GM19193 (cell line): Measurements from ENCODE around the gene TXLNG.

Experiments used
- POLR2A ChIP-seq: IDR thresholded peaks from 4 replicates; pipeline ENCODE4 v1.6.1; 2011; ENCODE audit not compliant: insufficient read depth, insufficient read length; ENCODE audit errors: extremely low read depth

The TXLNG gene

DNA sequence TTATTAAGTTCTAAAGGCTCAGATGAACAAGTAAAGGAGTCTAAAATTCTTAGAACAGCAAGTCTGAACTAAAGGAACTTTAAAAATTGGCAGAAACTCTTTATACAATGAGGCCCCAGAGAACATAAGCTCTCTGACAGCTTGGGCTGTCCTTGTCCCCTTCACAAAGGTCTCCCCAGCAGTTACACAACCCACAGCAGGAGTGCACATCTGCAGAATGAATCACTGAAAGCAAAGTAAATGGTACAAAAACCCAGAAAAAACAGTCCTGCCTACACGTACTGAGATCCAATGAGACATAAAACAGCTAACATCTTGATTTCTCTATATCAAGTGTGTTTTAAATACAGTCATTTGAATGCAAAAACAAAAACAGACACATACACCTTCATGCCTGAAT, 65.2 kb downstream of the TXLNG start:
- TF ChIP-seq POLR2A: no peak

DNA sequence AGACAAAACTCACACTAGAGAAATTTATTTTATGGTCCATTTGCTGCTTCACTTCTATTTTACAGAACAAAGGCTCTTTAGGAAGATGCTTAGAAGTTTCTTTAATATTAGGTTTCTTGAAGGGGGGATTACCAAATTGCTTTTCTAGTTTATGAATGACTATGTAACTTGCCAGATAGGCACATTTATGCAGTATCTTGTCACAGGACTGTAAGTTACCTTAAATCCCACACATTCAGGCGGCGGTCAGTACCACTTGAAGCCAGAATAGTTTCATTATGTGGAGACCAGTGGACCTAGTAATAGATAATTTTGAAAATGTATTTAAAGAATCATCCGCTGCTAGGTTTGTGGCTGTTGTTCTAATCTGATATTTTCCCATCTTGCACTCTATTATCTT, 65.6 kb downstream of the TXLNG start:
- TF ChIP-seq POLR2A: no peak

DNA sequence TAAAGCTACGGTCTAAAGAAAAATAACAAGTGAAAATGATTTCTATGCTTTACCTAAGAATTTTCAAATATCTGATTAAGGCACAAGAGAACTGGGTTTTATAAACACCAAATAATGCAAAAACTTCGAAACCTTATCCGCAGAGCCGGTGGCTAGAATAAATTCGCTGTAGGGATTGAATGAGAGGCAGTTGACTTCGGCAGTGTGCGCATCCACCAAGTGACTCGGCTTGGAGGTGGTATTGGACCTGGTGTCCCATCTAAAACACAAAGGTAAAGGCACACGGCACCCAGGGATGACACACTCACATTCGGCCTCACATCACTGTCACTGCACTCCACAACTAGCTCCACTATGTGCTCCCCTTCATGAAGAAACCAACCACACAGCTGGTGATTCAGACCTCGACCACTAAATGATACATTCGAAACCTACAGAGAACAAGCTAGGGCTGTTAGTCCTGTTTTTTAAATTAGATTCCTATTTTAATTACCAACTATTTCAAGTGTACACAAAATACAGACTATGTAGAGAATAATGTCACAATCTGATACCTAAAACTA, 66.4 kb downstream of the TXLNG start:
- no peak for TF ChIP-seq POLR2A

- no peak for TF ChIP-seq POLR2A
Observed at GRCh38 chrX:16853537-16853936, 67.3 kb downstream of the TXLNG start.

GRCh38 chrX:16855363-16856075, 69.3 kb downstream of the TXLNG start:
- TF ChIP-seq POLR2A: no peak

GRCh38 chrX:16856744-16857143, 70.5 kb downstream of the TXLNG start:
- TF ChIP-seq POLR2A: no peak

DNA sequence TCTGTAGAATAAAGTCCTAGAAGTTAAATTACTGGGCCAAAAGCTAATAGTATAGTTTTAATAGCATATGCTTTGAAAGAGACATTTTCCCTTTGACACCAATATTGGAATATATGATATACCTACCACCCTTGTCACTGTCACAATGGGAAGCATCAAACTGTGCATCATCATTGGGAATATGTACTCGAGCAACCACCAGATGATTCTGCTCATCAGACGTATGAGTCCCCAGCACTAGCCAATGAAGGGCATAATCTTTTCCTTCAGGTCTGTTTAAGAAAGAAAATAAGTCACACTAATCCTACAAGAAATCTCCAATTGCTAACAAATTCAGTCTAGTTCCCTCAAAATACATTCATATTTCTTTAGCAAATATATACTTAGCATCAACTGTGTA, 76.6 kb downstream of the TXLNG start:
- no peak for TF ChIP-seq POLR2A

DNA sequence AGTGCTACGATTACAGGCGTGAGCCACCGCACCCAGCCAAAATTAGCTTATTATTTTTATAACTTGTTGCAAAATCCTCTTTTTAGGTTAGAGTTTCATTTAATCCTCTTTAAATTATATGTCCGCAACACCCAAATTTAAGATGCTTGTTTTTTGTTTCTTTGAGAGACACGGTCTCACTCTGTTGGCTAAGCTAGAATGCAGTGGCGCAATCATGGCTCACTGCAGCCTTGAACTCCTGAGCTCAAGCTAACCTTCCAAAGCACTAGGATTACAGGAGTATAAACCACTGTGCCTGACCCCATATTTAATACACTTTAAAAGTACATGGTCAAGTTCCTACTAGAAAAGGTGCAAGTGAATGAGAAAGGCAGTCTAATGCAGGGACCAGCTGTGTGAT, 81.7 kb downstream of the TXLNG start:
- no peak for TF ChIP-seq POLR2A

DNA sequence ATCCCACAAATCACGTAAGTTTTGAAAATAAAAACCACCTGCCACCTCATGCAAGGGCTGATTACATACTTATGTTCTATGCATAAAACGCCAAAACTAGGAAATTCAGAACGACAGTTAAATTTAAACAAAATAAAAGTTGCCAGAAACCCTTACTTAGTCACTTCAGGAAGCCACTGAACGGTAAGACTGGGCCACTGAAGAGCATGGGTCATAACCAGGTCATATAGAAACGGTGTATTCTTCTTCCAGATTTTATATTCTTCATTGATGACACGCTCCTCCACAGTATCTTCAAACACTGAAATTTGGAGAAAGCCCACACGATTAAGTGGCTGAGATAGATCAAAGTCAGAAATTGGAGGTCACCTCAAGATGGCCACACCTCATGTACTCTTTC, 82.7 kb downstream of the TXLNG start:
- no peak for TF ChIP-seq POLR2A

DNA sequence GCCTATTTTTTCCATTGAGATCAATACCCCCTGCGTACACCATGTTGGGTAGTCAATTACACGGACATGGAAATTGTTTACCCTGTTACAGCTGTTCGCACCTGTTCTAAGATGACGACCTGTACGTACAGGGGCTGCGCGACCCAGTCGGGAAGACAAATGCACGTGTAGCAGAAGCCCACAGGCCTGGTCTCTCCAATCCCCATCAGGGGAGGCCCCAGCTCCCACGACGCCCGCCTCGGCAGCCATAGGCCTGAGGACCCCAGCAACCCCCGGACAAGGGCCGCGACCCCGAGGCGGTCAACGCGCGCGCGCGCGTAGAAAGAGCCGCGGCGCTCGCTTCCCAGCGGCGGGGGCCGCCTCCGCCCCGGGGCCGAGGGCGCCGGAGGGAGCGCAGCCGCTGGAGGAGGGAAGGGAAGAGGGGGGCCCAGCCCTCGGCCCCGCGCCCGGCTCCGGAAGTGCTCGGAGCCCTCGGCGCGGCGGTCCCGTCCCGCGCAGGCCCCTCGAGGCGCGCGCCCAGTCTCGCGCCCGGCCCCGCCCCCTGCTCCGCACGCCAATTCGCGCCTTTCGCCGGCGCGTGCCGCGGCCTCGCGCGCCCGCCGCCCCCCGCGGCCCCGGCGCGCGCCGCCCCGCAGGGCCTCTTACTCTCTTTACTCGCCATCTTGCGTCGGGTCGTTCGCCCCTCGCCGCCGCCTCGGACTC, 83.3 kb downstream of the TXLNG start:
- no peak for TF ChIP-seq POLR2A

GRCh38 chrX:16870095-16870861, 84.0 kb downstream of the TXLNG start, which contains the start of gene RBBP7:
TSS of gene RBBP7 (minus strand) at chrX:16870362. CDS start at chrX:16870053, 309 bp downstream.
- peak; percentile 74 for TF ChIP-seq POLR2A

GRCh38 chrX:16870862-16871815, 84.9 kb downstream of the TXLNG start:
- TF ChIP-seq POLR2A: no peak

DNA sequence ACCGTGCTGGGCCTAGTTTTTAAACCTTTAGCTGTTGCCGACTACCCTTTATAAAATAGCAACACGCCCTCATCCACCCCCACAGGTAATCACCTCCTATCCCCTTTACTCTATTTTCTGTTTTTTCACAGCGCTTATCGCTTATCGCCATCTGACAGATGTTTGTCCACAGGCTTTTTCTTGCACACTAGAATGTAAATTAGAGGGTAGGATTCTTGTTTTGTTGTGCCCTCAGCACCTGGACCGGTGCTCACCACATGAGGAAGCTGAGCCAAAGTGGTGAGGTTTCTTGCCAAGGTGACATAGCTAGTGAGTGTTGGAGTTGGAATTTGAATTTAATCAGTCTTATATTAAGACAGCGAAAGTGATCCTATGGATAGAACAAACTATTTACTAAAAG, 86.8 kb downstream of the TXLNG start:
- TF ChIP-seq POLR2A: no peak

DNA sequence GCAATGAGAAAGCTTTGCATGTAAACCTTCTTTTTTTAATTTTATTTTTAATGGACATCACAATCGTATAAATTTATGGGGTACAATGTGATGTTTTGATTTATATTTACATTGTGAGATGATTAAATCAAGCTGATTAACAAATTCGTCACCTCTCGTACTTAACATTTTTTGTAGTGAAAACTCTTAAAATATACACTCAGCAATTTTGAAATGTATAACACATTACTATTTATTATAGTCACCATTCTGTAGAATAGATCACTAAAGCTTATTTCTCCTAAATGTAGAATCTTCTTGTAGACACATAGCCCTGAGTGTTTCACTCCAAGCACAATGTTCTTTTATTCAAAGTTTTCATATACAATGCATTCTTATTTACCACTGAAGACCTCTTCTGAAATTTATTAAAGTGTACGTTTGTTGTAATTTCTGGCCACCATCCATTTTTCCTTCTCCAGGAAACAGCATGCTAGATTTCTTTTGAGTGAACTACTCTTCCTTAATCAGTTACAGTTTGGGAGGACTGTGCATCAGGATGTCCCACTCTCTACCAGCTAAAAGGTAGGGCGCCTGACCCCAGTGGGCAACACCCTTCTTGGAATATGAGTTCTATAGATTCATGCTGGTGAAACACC, 88.3 kb downstream of the TXLNG start:
- no peak for TF ChIP-seq POLR2A

- TF ChIP-seq POLR2A: no peak
Observed at GRCh38 chrX:16876696-16877095, 90.4 kb downstream of the TXLNG start.

GRCh38 chrX:16882169-16882568, 95.9 kb downstream of the TXLNG start:
- TF ChIP-seq POLR2A: no peak
